PC-3 (cell line): ENCODE results near the gene SIPA1L3.

Experiments used
- EZH2 ChIP-seq: fragments of 300-600 bp; sonication (generic); IDR thresholded peaks from one replicate; pipeline ENCODE4 v1.6.1; 2017; ENCODE audit warnings: antibody characterized with exemption, mild to moderate bottlenecking, low read length; ENCODE audit not compliant: unreplicated experiment
- EZH2phosphoT487 ChIP-seq: fragments of 300-600 bp; sonication (generic); IDR thresholded peaks from 2 replicates; pipeline ENCODE4 v1.6.1; 2018; ENCODE audit warnings: mild to moderate bottlenecking, antibody characterized with exemption, low read length, borderline replicate concordance
- TF ChIP-seq, protein P1 (sequence below): fragments of 300-600 bp; sonication (generic); conservative IDR thresholded peaks from 2 replicates; pipeline ENCODE4 v1.5.1; 2017; ENCODE audit warnings: antibody characterized with exemption, low read depth, mild to moderate bottlenecking, low read length

DNA sequence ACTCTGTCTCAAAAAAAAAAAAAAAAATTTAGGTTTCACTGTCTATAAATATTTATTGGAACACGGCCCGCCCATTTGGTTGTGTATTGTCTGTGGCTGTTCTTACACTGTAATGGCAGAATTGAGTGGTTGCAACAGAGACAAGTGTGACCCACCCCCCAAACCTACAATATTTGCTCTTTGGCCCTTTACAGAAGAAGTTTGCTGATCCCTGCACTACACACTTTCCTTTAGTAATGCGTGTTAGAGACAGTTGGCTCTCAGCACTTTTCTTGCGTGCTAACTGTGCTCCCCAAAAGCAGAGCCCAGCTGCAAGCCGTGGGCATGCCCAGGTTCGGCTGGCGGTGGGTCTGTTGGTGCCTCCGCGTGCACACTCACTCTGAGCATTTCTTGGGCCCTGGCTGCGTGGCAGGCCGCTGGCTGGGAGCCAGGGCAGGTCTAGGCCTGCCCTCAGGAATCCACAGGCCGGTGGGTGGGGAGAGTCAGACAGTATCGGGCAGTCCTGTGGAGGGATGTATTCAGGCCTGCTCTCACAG, 72.6 kb downstream of the SIPA1L3 start:
- TF ChIP-seq, protein P1, sequence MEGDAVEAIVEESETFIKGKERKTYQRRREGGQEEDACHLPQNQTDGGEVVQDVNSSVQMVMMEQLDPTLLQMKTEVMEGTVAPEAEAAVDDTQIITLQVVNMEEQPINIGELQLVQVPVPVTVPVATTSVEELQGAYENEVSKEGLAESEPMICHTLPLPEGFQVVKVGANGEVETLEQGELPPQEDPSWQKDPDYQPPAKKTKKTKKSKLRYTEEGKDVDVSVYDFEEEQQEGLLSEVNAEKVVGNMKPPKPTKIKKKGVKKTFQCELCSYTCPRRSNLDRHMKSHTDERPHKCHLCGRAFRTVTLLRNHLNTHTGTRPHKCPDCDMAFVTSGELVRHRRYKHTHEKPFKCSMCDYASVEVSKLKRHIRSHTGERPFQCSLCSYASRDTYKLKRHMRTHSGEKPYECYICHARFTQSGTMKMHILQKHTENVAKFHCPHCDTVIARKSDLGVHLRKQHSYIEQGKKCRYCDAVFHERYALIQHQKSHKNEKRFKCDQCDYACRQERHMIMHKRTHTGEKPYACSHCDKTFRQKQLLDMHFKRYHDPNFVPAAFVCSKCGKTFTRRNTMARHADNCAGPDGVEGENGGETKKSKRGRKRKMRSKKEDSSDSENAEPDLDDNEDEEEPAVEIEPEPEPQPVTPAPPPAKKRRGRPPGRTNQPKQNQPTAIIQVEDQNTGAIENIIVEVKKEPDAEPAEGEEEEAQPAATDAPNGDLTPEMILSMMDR, result no peak
- TF ChIP-seq EZH2, result no peak
- TF ChIP-seq EZH2phosphoT487, result no peak
